Measurements from ENCODE around the gene CA10.

CA10 gene

DNA sequence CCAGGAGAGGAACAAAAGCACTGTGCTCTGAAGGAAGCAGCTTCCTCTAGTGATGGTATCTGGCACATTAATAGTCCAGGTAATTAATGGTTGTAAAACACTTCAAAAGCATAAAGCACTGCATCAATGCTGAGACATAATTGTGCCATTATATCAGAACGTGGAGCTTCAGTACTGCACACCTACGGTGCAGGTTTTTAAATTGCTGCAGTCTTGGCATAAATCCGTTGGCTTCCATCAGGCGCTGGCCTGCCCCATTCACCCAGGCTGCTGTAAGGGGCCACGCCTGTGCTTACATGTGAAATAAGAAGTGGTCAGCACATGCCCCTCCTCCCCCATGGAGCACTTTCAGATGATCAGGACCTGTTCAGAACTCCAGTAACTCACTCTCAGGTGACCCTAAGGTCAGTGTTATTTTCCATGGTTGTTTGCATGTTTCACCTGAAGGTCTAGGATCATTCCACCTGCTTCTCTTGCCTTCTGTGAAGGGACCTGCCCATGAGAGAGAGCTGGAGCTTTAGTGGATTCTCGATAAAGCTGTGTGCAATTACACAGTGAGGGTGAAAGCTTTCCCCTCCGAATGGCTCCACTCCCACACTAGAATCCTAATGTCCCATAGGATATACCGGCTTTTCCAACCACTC, 345.3 kb downstream of the CA10 start:
- Histone ChIP-seq H3K27ac (ENCODE audit: low read length) (no peak overlapping the region), H3K4me3 (ENCODE audit: low read length) (no peak overlapping the region), H3K27me3 (ENCODE audit: insufficient read depth, low read length) (no peaks in the 10 kb centered on the region), H3K4me1 (ENCODE audit: insufficient read depth, low read length) (0 out of 2 replicates have a peak, but pooled peaks cover 4% of the 10 kb centered on the region), H3K36me3 (ENCODE audit: insufficient read depth, low read depth, low read length) (no peaks in the 10 kb centered on the region), H3K9me3 (ENCODE audit: insufficient read depth, low read depth, low read length) (no peaks in the 10 kb centered on the region), H3K9ac (ENCODE audit: low read depth, low read length) (no peak overlapping the region)

- Histone ChIP-seq H3K9ac (ENCODE audit: low read depth, low read length) (no peak overlapping the region), H3K27me3 (ENCODE audit: insufficient read depth, low read length) (no peaks in the 10 kb centered on the region), H3K4me1 (ENCODE audit: insufficient read depth, low read length) (no peaks in the 10 kb centered on the region), H3K9me3 (ENCODE audit: insufficient read depth, low read depth, low read length) (no peaks in the 10 kb centered on the region), H3K36me3 (ENCODE audit: insufficient read depth, low read depth, low read length) (no peaks in the 10 kb centered on the region), H3K27ac (ENCODE audit: low read length) (no peak overlapping the region), H3K4me3 (ENCODE audit: low read length) (no peak overlapping the region)
Observed at GRCh38 chr17:51807460-51807859, 351.1 kb downstream of the CA10 start.

DNA sequence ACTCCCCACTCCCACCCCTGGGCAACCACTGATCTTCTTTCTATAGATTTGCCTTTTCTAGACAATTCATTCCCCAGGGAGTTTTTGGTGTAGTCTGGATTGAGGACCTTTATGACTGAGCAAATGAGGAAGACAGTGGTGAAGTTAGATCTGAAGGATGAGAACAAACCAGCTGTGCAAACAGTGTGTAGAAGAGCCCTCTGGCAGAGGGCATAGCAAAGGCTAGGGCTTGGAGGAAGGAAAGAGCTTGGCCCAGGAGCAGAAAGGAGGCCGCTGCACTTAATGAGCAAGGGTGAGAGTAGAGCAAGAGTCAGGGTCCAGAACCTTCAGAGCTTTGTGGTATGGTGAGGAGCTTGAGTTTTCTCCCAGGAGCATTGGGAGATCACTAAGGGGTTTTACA, 352.7 kb downstream of the CA10 start:
- Histone ChIP-seq H3K9me3 (ENCODE audit: insufficient read depth, low read depth, low read length) (no peaks in the 10 kb centered on the region), H3K27ac (ENCODE audit: low read length) (no peak overlapping the region), H3K36me3 (ENCODE audit: insufficient read depth, low read depth, low read length) (no peaks in the 10 kb centered on the region), H3K4me3 (ENCODE audit: low read length) (no peak overlapping the region), H3K9ac (ENCODE audit: low read depth, low read length) (no peak overlapping the region), H3K4me1 (ENCODE audit: insufficient read depth, low read length) (no peaks in the 10 kb centered on the region), H3K27me3 (ENCODE audit: insufficient read depth, low read length) (no peaks in the 10 kb centered on the region)

- Histone ChIP-seq H3K27ac (ENCODE audit: low read length) (no peak overlapping the region), H3K27me3 (ENCODE audit: insufficient read depth, low read length) (no peaks in the 10 kb centered on the region), H3K4me1 (ENCODE audit: insufficient read depth, low read length) (no peaks in the 10 kb centered on the region), H3K4me3 (ENCODE audit: low read length) (no peak overlapping the region), H3K36me3 (ENCODE audit: insufficient read depth, low read depth, low read length) (no peaks in the 10 kb centered on the region), H3K9ac (ENCODE audit: low read depth, low read length) (no peak overlapping the region), H3K9me3 (ENCODE audit: insufficient read depth, low read depth, low read length) (no peaks in the 10 kb centered on the region)
Observed at GRCh38 chr17:51805185-51805584, 353.3 kb downstream of the CA10 start.

DNA sequence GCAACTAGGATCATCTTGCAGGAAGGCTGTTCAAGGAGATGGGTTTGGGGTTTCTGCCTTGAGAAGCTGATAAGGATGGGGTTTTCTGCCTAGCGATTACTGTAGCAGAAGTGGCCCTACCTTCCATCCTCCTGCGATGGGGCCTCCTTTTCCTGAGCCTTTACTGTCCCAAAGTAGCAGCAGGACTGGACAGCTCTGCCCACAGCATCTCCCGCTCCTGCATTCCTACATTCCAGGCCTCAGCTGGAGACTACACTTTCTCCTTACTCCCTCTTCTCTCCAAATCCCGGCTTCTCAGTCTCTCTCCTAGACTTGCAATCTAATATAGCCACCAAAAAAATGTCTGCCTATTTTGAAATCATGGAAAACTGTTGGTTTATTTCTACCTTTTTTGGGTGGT, 355.4 kb downstream of the CA10 start:
- Histone ChIP-seq H3K9me3 (ENCODE audit: insufficient read depth, low read depth, low read length) (no peaks in the 10 kb centered on the region), H3K27me3 (ENCODE audit: insufficient read depth, low read length) (no peaks in the 10 kb centered on the region), H3K36me3 (ENCODE audit: insufficient read depth, low read depth, low read length) (no peaks in the 10 kb centered on the region), H3K4me3 (ENCODE audit: low read length) (no peak overlapping the region), H3K27ac (ENCODE audit: low read length) (no peak overlapping the region), H3K9ac (ENCODE audit: low read depth, low read length) (no peak overlapping the region), H3K4me1 (ENCODE audit: insufficient read depth, low read length) (no peaks in the 10 kb centered on the region)

- Histone ChIP-seq H3K9me3 (ENCODE audit: insufficient read depth, low read depth, low read length) (no peaks in the 10 kb centered on the region), H3K36me3 (ENCODE audit: insufficient read depth, low read depth, low read length) (no peaks in the 10 kb centered on the region), H3K4me1 (ENCODE audit: insufficient read depth, low read length) (no peaks in the 10 kb centered on the region), H3K9ac (ENCODE audit: low read depth, low read length) (no peak overlapping the region), H3K4me3 (ENCODE audit: low read length) (no peak overlapping the region), H3K27me3 (ENCODE audit: insufficient read depth, low read length) (no peaks in the 10 kb centered on the region), H3K27ac (ENCODE audit: low read length) (no peak overlapping the region)
Observed at GRCh38 chr17:51802544-51802943, 356.0 kb downstream of the CA10 start.

GRCh38 chr17:51801626-51802025, 356.9 kb downstream of the CA10 start:
- no peak overlapping the region for H3K4me3 ChIP-seq (ENCODE audit: low read length)
- no peaks in the 10 kb centered on the region for H3K4me1 ChIP-seq (ENCODE audit: insufficient read depth, low read length)
- H3K9me3 ChIP-seq (ENCODE audit: insufficient read depth, low read depth, low read length), result no peaks in the 10 kb centered on the region
- no peak overlapping the region for H3K27ac ChIP-seq (ENCODE audit: low read length)
- H3K27me3 ChIP-seq (ENCODE audit: insufficient read depth, low read length), result no peaks in the 10 kb centered on the region
- no peak overlapping the region for H3K9ac ChIP-seq (ENCODE audit: low read depth, low read length)
- H3K36me3 ChIP-seq (ENCODE audit: insufficient read depth, low read depth, low read length), result no peaks in the 10 kb centered on the region

GRCh38 chr17:51799981-51800380, 358.5 kb downstream of the CA10 start:
- H3K9me3 ChIP-seq (ENCODE audit: insufficient read depth, low read depth, low read length), result no peaks in the 10 kb centered on the region
- no peaks in the 10 kb centered on the region for H3K27me3 ChIP-seq (ENCODE audit: insufficient read depth, low read length)
- H3K4me3 ChIP-seq (ENCODE audit: low read length), result no peak overlapping the region
- no peak overlapping the region for H3K27ac ChIP-seq (ENCODE audit: low read length)
- H3K4me1 ChIP-seq (ENCODE audit: insufficient read depth, low read length), result no peaks in the 10 kb centered on the region
- H3K9ac ChIP-seq (ENCODE audit: low read depth, low read length), result no peak overlapping the region
- H3K36me3 ChIP-seq (ENCODE audit: insufficient read depth, low read depth, low read length), result no peaks in the 10 kb centered on the region

DNA sequence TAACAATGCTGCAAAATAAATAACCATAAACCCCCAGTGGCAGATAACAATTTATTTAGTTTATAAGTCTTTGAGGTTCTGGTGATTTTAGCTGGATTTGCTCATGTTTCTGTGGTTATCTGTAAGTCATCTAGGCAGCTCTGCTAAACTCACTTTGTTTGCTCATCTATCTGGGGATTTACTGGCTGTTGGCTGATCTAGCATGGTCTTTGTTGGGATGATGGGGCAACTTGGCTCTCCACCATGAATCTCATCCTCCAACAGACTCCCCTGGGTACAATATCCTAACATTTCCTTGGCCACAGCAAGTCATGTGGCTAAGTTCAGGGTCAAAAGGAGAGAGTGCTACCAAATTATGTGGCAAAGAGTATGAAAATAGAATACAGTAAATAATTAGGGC, 359.3 kb downstream of the CA10 start:
- H3K4me1 ChIP-seq (ENCODE audit: insufficient read depth, low read length), result no peaks in the 10 kb centered on the region
- H3K4me3 ChIP-seq (ENCODE audit: low read length), result no peak overlapping the region
- no peak overlapping the region for H3K9ac ChIP-seq (ENCODE audit: low read depth, low read length)
- H3K9me3 ChIP-seq (ENCODE audit: insufficient read depth, low read depth, low read length), result no peaks in the 10 kb centered on the region
- H3K27me3 ChIP-seq (ENCODE audit: insufficient read depth, low read length), result no peaks in the 10 kb centered on the region
- no peaks in the 10 kb centered on the region for H3K36me3 ChIP-seq (ENCODE audit: insufficient read depth, low read depth, low read length)
- H3K27ac ChIP-seq (ENCODE audit: low read length), result no peak overlapping the region

- no peak overlapping the region for H3K9ac ChIP-seq (ENCODE audit: low read depth, low read length)
- H3K9me3 ChIP-seq (ENCODE audit: insufficient read depth, low read depth, low read length), result no peaks in the 10 kb centered on the region
- no peak overlapping the region for H3K4me3 ChIP-seq (ENCODE audit: low read length)
- H3K27ac ChIP-seq (ENCODE audit: low read length), result no peak overlapping the region
- no peaks in the 10 kb centered on the region for H3K36me3 ChIP-seq (ENCODE audit: insufficient read depth, low read depth, low read length)
- no peaks in the 10 kb centered on the region for H3K27me3 ChIP-seq (ENCODE audit: insufficient read depth, low read length)
- no peaks in the 10 kb centered on the region for H3K4me1 ChIP-seq (ENCODE audit: insufficient read depth, low read length)
Observed at GRCh38 chr17:51797150-51797549, 361.4 kb downstream of the CA10 start.

- no peak overlapping the region for H3K4me3 ChIP-seq (ENCODE audit: low read length)
- no peak overlapping the region for H3K27ac ChIP-seq (ENCODE audit: low read length)
- no peaks in the 10 kb centered on the region for H3K27me3 ChIP-seq (ENCODE audit: insufficient read depth, low read length)
- no peaks in the 10 kb centered on the region for H3K36me3 ChIP-seq (ENCODE audit: insufficient read depth, low read depth, low read length)
- H3K4me1 ChIP-seq (ENCODE audit: insufficient read depth, low read length), result no peaks in the 10 kb centered on the region
- no peak overlapping the region for H3K9ac ChIP-seq (ENCODE audit: low read depth, low read length)
- no peaks in the 10 kb centered on the region for H3K9me3 ChIP-seq (ENCODE audit: insufficient read depth, low read depth, low read length)
Observed at GRCh38 chr17:51796026-51796425, 362.5 kb downstream of the CA10 start.

GRCh38 chr17:51795401-51795800, 363.1 kb downstream of the CA10 start:
- Histone ChIP-seq H3K9me3 (ENCODE audit: insufficient read depth, low read depth, low read length) (no peaks in the 10 kb centered on the region), H3K36me3 (ENCODE audit: insufficient read depth, low read depth, low read length) (no peaks in the 10 kb centered on the region), H3K27ac (ENCODE audit: low read length) (no peak overlapping the region), H3K4me3 (ENCODE audit: low read length) (no peak overlapping the region), H3K27me3 (ENCODE audit: insufficient read depth, low read length) (no peaks in the 10 kb centered on the region), H3K4me1 (ENCODE audit: insufficient read depth, low read length) (no peaks in the 10 kb centered on the region), H3K9ac (ENCODE audit: low read depth, low read length) (no peak overlapping the region)
